IPS-15b (cell line): ENCODE data around the gene NRXN3.

Experiments used
- H3K27me3 ChIP-seq: one replicate; pipeline ENCODE4 v1.6.1; 2013; ENCODE audit warnings: low read length; ENCODE audit not compliant: control insufficient read depth, insufficient read depth
- H3K36me3 ChIP-seq: one replicate; pipeline ENCODE4 v1.6.1; 2013; ENCODE audit warnings: low read length; ENCODE audit not compliant: control insufficient read depth, insufficient read depth
- H3K4me1 ChIP-seq: one replicate; pipeline ENCODE4 v1.6.1; 2013; ENCODE audit warnings: mild to moderate bottlenecking, low read length; ENCODE audit not compliant: control insufficient read depth, insufficient read depth
- H3K4me3 ChIP-seq: one replicate; pipeline ENCODE4 v1.5.1; 2013; ENCODE audit warnings: low read depth, low read length
- H3K9ac ChIP-seq: one replicate; pipeline ENCODE4 v1.6.1; 2013; ENCODE audit warnings: low read depth, mild to moderate bottlenecking, low read length
- H3K9me3 ChIP-seq: one replicate; pipeline ENCODE4 v1.6.1; 2013; ENCODE audit warnings: mild to moderate bottlenecking, low read length; ENCODE audit not compliant: control insufficient read depth, insufficient read depth

The NRXN3 gene

GRCh38 chr14:79896009-79896408 lies 1725.8 kb downstream of the NRXN3 start:
- Histone ChIP-seq H3K36me3 (no peaks in the 10 kb centered on the region), H3K9ac (no peak overlapping the region), H3K4me3 (no peak overlapping the region), H3K9me3 (no peaks in the 10 kb centered on the region), H3K4me1 (no peaks in the 10 kb centered on the region), H3K27me3 (no peaks in the 10 kb centered on the region)

- Histone ChIP-seq H3K36me3 (no peaks in the 10 kb centered on the region), H3K4me3 (no peak overlapping the region), H3K4me1 (no peaks in the 10 kb centered on the region), H3K9ac (no peak overlapping the region), H3K27me3 (no peaks in the 10 kb centered on the region), H3K9me3 (no peaks in the 10 kb centered on the region)
These were observed 1729.4 kb downstream of the NRXN3 start for GRCh38 chr14:79899610-79900009.

GRCh38 chr14:79904497-79904896 lies 1734.3 kb downstream of the NRXN3 start:
- Histone ChIP-seq H3K4me3 (no peak overlapping the region), H3K4me1 (no peaks in the 10 kb centered on the region), H3K9me3 (no peaks in the 10 kb centered on the region), H3K27me3 (no peaks in the 10 kb centered on the region), H3K9ac (no peak overlapping the region), H3K36me3 (no peaks in the 10 kb centered on the region)

GRCh38 chr14:79906994-79907393 lies 1736.8 kb downstream of the NRXN3 start:
- Histone ChIP-seq H3K9ac (no peak overlapping the region), H3K9me3 (no peaks in the 10 kb centered on the region), H3K4me3 (no peak overlapping the region), H3K4me1 (no peaks in the 10 kb centered on the region), H3K27me3 (no peaks in the 10 kb centered on the region), H3K36me3 (no peaks in the 10 kb centered on the region)

- H3K4me3 ChIP-seq, result no peak overlapping the region
- no peaks in the 10 kb centered on the region for H3K27me3 ChIP-seq
- H3K36me3 ChIP-seq, result no peaks in the 10 kb centered on the region
- no peak overlapping the region for H3K9ac ChIP-seq
- H3K4me1 ChIP-seq, result no peaks in the 10 kb centered on the region
- no peaks in the 10 kb centered on the region for H3K9me3 ChIP-seq
These were observed 1739.9 kb downstream of the NRXN3 start for GRCh38 chr14:79910086-79910485.

GRCh38 chr14:79911744-79912143 lies 1741.6 kb downstream of the NRXN3 start:
- H3K9me3 ChIP-seq, result no peaks in the 10 kb centered on the region
- no peaks in the 10 kb centered on the region for H3K27me3 ChIP-seq
- no peaks in the 10 kb centered on the region for H3K36me3 ChIP-seq
- H3K4me1 ChIP-seq, result no peaks in the 10 kb centered on the region
- H3K4me3 ChIP-seq, result no peak overlapping the region
- no peak overlapping the region for H3K9ac ChIP-seq

- Histone ChIP-seq H3K4me1 (no peaks in the 10 kb centered on the region), H3K27me3 (no peaks in the 10 kb centered on the region)
These were observed 1744.4 kb downstream of the NRXN3 start for GRCh38 chr14:79914595-79914994.

GRCh38 chr14:79915406-79915805 lies 1745.2 kb downstream of the NRXN3 start:
- no peaks in the 10 kb centered on the region for H3K36me3 ChIP-seq
- H3K4me1 ChIP-seq, result no peaks in the 10 kb centered on the region
- H3K9me3 ChIP-seq, result no peaks in the 10 kb centered on the region
- no peak overlapping the region for H3K4me3 ChIP-seq
- no peak overlapping the region for H3K9ac ChIP-seq
- no peaks in the 10 kb centered on the region for H3K27me3 ChIP-seq

More at GRCh38 chr14:79914595-79914994, 1744.4 kb downstream of the NRXN3 start:
- Histone ChIP-seq H3K9me3 (no peaks in the 10 kb centered on the region), H3K36me3 (no peaks in the 10 kb centered on the region), H3K4me3 (no peak overlapping the region), H3K9ac (no peak overlapping the region)

GRCh38 chr14:79916281-79916680 lies 1746.1 kb downstream of the NRXN3 start:
- no peak overlapping the region for H3K9ac ChIP-seq
- H3K4me3 ChIP-seq, result no peak overlapping the region
- H3K4me1 ChIP-seq, result no peaks in the 10 kb centered on the region
- H3K9me3 ChIP-seq, result no peaks in the 10 kb centered on the region
- no peaks in the 10 kb centered on the region for H3K36me3 ChIP-seq
- no peaks in the 10 kb centered on the region for H3K27me3 ChIP-seq

- Histone ChIP-seq H3K27me3 (no peaks in the 10 kb centered on the region), H3K36me3 (no peaks in the 10 kb centered on the region), H3K4me1 (no peaks in the 10 kb centered on the region), H3K4me3 (no peak overlapping the region), H3K9ac (no peak overlapping the region), H3K9me3 (no peaks in the 10 kb centered on the region)
These were observed 1746.7 kb downstream of the NRXN3 start for GRCh38 chr14:79916892-79917291.
